Vagina (tissue), 2 donors: ENCODE data around the gene RCOR1. TPM values are rescaled to one million over a fixed set of nuclear protein-coding genes. Genes with fewer than 3 reads are reported as not detected.

Experiments
- DNase-seq, 2 donors: peaks; one replicate each; pipeline ENCODE4 v3.0.0-alpha.2; 2017; ENCODE audit errors: extremely low spot score in 2 of 2
- H3K27ac ChIP-seq: fragments of 200-600 bp; sonication (generic); one replicate; pipeline ENCODE4 v1.5.1; 2019
- H3K27me3 ChIP-seq: fragments of 200-600 bp; sonication (generic); one replicate; pipeline ENCODE4 v1.5.1; 2019
- H3K36me3 ChIP-seq, 2 donors: fragments of 200-600 bp; sonication (generic); one replicate each; pipeline ENCODE4 v1.5.1; 2017 to 2019
- H3K4me1 ChIP-seq: fragments of 200-600 bp; sonication (generic); one replicate; pipeline ENCODE4 v1.5.1; 2019
- H3K4me3 ChIP-seq, 2 donors: fragments of 200-600 bp; sonication (generic); 1 replicate in 1 of 2; 2 replicates in 1 of 2; pipeline ENCODE4 v1.5.1; 2016 to 2019
- H3K9me3 ChIP-seq: fragments of 200-600 bp; sonication (generic); one replicate; pipeline ENCODE4 v1.5.1; 2019
- POLR2A ChIP-seq, 2 donors: fragments of 450-650 bp; IDR thresholded peaks; one replicate each; pipeline ENCODE4 v1.6.1; 2017; ENCODE audit warnings: antibody characterized with exemption in 2 of 2, mild to moderate bottlenecking in 2 of 2, moderate library complexity in 2 of 2
- POLR2AphosphoS5 ChIP-seq, 2 donors: sonication (generic); formaldehyde crosslinking; IDR thresholded peaks; one replicate each; pipeline ENCODE4 v1.9.0; 2017; ENCODE audit warnings: antibody characterized with exemption in 2 of 2, mild to moderate bottlenecking in 2 of 2, low read depth in 1 of 2; ENCODE audit not compliant: insufficient read depth in 1 of 2
- intact Hi-C: fragments of 100-400 bp; cut with DNase I; formaldehyde crosslinking; loops from one replicate; pipeline ENCODE4 v1.15.1; 2023
- total RNA-seq: library from RNA; depleted of rRNA; stranded (reverse); fragments of >200 nt; gene quantifications from one replicate; pipeline ENCODE4 v1.2.3, GENCODE V29; 2016
- TF ChIP-seq, protein P1 (sequence below), 3 experiments: fragments of 450-650 bp in 2 of 3; fragments of 200-600 bp in 1 of 3; sonication (generic) in 1 of 3; IDR thresholded peaks; one replicate each; pipeline ENCODE4 v1.5.1; 2017 to 2019; ENCODE audit warnings: antibody characterized with exemption in 3 of 3, mild to moderate bottlenecking in 2 of 3, moderate library complexity in 2 of 3

Gene RCOR1
- total RNA-seq, 1 donor from 2014 or later = 24.3 TPM

- Histone ChIP-seq H3K9me3 (no peaks in the 10 kb centered on the region), H3K27ac (no peak overlapping the region), H3K4me1 (peaks cover 22% of the 10 kb centered on the region), H3K4me3 (no peak overlapping the region), H3K27me3 (no peaks in the 10 kb centered on the region), H3K36me3 (no peaks in the 10 kb centered on the region)
- intact Hi-C loops = loop anchor here (10.0 kb wide), 1 partner anchor 228 kb away; the partner anchor contains the start of gene AMN
- DNase-seq = no peak
- TF ChIP-seq, protein P1, sequence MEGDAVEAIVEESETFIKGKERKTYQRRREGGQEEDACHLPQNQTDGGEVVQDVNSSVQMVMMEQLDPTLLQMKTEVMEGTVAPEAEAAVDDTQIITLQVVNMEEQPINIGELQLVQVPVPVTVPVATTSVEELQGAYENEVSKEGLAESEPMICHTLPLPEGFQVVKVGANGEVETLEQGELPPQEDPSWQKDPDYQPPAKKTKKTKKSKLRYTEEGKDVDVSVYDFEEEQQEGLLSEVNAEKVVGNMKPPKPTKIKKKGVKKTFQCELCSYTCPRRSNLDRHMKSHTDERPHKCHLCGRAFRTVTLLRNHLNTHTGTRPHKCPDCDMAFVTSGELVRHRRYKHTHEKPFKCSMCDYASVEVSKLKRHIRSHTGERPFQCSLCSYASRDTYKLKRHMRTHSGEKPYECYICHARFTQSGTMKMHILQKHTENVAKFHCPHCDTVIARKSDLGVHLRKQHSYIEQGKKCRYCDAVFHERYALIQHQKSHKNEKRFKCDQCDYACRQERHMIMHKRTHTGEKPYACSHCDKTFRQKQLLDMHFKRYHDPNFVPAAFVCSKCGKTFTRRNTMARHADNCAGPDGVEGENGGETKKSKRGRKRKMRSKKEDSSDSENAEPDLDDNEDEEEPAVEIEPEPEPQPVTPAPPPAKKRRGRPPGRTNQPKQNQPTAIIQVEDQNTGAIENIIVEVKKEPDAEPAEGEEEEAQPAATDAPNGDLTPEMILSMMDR (IDR thresholded peaks at IDR 0.05) = no peak
- TF ChIP-seq POLR2AphosphoS5 (IDR thresholded peaks at IDR 0.05; ENCODE audit: insufficient read depth in 1 of 2, low read depth in 1 of 2) (no peak), POLR2A (IDR thresholded peaks at IDR 0.05) (no peak)
These were observed 104.5 kb downstream of the RCOR1 start for GRCh38 chr14:102696856-102697495.

- Histone ChIP-seq H3K9me3 (no peaks in the 10 kb centered on the region), H3K27me3 (no peaks in the 10 kb centered on the region), H3K4me1 (peaks cover 22% of the 10 kb centered on the region), H3K36me3 (no peaks in the 10 kb centered on the region), H3K4me3 (no peak overlapping the region), H3K27ac (no peak overlapping the region)
- intact Hi-C loops = loop anchor here (10.0 kb wide), 1 partner anchor 227 kb away; the partner anchor contains the start of gene AMN
- TF ChIP-seq POLR2A (IDR thresholded peaks at IDR 0.05) (no peak), POLR2AphosphoS5 (IDR thresholded peaks at IDR 0.05; ENCODE audit: insufficient read depth in 1 of 2, low read depth in 1 of 2) (no peak)
- TF ChIP-seq, protein P1 (IDR thresholded peaks at IDR 0.05) = no peak
- no peak for DNase-seq
These were observed 105.1 kb downstream of the RCOR1 start for GRCh38 chr14:102697501-102697900.

DNA sequence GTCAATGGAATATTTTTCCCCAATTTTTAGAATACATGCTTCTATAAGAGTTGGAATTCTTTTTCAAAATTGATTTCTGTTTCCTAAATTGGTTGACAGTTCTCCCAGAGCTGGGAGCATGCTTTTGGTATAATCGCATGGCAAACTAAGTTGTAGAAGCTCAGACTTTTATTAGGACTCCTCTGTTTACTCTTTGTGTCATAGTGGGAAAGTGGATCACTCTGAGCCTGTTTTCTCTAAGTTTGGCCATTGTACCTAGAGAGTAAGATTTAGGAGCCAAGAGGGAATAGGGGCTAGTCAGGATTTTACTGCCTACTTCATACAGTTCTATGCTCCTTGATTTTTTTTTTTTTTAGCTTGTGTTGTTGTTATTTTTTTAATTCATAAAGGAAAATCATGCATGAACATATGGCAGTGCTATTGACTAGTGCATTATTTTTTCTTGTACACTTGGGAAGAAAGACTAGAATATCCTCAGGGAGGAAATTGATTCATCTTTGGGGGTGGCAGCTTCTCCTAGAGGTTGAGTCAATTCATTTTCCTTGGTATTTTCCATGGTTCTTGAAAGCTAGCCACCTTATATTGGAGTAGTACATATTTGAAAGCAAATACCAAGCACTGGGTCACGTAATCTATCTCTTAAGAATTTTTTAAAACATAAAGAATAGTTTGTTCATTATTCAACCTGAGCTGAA is 107.1 kb downstream of the RCOR1 start:
- intact Hi-C loops = loop anchor here (10.0 kb wide), 1 partner anchor 225 kb away; the partner anchor contains the start of gene AMN

GRCh38 chr14:102708494-102708893 is 116.0 kb downstream of the RCOR1 start:
- no peak overlapping the region for H3K27ac ChIP-seq
- TF ChIP-seq, protein P1 (IDR thresholded peaks at IDR 0.05) = no peak
- TF ChIP-seq POLR2AphosphoS5 (IDR thresholded peaks at IDR 0.05; ENCODE audit: insufficient read depth in 1 of 2, low read depth in 1 of 2) (no peak), POLR2A (IDR thresholded peaks at IDR 0.05) (no peak)
- no peak for DNase-seq
- intact Hi-C loops = no loop called here
- H3K4me3 ChIP-seq = no peak overlapping the region
- H3K27me3 ChIP-seq = no peaks in the 10 kb centered on the region
- no peaks in the 10 kb centered on the region for H3K9me3 ChIP-seq
- H3K36me3 ChIP-seq = peaks cover 0 to 33% of the 10 kb centered on the region in 2 donors
- H3K4me1 ChIP-seq = no peaks in the 10 kb centered on the region

More for the DNA sequence above, 107.1 kb downstream of the RCOR1 start:
- Histone ChIP-seq H3K36me3 (no peaks in the 10 kb centered on the region), H3K4me3 (no peak overlapping the region), H3K9me3 (no peaks in the 10 kb centered on the region), H3K27me3 (no peaks in the 10 kb centered on the region), H3K4me1 (peaks cover 15% of the 10 kb centered on the region), H3K27ac (no peak overlapping the region)
- no peak for DNase-seq
- TF ChIP-seq POLR2AphosphoS5 (IDR thresholded peaks at IDR 0.05; ENCODE audit: insufficient read depth in 1 of 2, low read depth in 1 of 2) = no peak
- no peak for TF ChIP-seq POLR2A (IDR thresholded peaks at IDR 0.05)
- TF ChIP-seq, protein P1 (IDR thresholded peaks at IDR 0.05) = no peak

GRCh38 chr14:102711207-102711606 is 118.8 kb downstream of the RCOR1 start:
- Histone ChIP-seq H3K36me3 (peaks cover 0 to 33% of the 10 kb centered on the region in 2 donors), H3K4me1 (no peaks in the 10 kb centered on the region), H3K27ac (no peak overlapping the region), H3K4me3 (no peak overlapping the region), H3K27me3 (no peaks in the 10 kb centered on the region), H3K9me3 (no peaks in the 10 kb centered on the region)
- no peak for DNase-seq
- TF ChIP-seq, protein P1 (IDR thresholded peaks at IDR 0.05) = no peak
- no peak for TF ChIP-seq POLR2A (IDR thresholded peaks at IDR 0.05)
- TF ChIP-seq POLR2AphosphoS5 (IDR thresholded peaks at IDR 0.05; ENCODE audit: insufficient read depth in 1 of 2, low read depth in 1 of 2) = no peak
- intact Hi-C loops = no loop called here
